HEK293 (cell line): ENCODE results near the gene MSH4.

Source experiments
- GLI4 ChIP-seq: fragments of 450-650 bp; formaldehyde crosslinking; IDR thresholded peaks from 2 replicates; pipeline ENCODE4 v1.5.1; 2016; ENCODE audit warnings: missing biosample characterization, missing genetic modification characterization
- TF ChIP-seq, protein P1 (sequence below): fragments of 450-650 bp; formaldehyde crosslinking; IDR thresholded peaks from 2 replicates; pipeline ENCODE4 v1.5.1; 2016; ENCODE audit warnings: missing biosample characterization, missing genetic modification characterization

DNA sequence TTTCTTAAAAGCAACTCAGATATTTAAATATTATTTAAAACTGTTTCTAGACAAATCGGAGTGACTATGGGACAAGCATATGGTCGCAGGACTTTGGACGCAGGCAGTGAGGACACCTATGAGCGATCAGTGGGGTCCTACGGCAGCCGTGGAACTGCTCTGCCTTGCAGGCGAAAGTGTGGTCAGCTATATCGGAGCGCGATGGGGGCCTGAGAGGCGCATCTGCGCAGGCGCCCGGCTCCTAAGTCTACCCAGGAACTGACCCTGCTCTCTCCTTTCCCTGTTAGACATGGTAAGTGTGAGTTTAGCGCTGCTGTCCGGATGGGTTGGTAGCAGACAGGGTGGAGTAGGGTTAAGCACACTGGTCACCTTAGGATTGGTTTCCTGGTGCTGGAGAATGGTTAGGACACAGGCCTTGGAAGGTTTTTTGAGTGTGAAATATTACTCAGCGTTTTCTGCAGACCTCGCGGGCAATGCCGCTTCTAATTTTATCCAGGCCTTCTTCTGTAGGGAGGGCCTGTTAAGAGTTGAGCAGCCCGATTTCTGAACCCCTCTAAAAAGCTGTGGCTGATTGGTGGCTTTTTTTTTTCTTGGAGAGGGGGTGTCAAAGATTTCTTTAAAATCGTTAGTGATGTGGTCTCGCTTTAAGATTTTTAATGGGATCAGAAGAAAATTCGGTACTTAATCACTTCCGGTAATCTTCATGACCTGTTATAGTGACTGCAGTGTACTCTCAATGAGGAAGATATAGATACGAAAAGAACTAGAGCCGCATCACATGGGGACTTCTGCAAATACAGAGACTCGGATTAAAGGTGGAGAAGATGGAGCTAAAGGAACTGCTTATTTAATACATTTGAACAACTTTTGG, 10.5 kb upstream of the MSH4 start, which contains the start of gene RABGGTB:
- TF ChIP-seq, protein P1, sequence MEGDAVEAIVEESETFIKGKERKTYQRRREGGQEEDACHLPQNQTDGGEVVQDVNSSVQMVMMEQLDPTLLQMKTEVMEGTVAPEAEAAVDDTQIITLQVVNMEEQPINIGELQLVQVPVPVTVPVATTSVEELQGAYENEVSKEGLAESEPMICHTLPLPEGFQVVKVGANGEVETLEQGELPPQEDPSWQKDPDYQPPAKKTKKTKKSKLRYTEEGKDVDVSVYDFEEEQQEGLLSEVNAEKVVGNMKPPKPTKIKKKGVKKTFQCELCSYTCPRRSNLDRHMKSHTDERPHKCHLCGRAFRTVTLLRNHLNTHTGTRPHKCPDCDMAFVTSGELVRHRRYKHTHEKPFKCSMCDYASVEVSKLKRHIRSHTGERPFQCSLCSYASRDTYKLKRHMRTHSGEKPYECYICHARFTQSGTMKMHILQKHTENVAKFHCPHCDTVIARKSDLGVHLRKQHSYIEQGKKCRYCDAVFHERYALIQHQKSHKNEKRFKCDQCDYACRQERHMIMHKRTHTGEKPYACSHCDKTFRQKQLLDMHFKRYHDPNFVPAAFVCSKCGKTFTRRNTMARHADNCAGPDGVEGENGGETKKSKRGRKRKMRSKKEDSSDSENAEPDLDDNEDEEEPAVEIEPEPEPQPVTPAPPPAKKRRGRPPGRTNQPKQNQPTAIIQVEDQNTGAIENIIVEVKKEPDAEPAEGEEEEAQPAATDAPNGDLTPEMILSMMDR: no peak
- TF ChIP-seq GLI4 (tag by site-specific recombination): no peak
